Right ventricle myocardium superior (tissue), 1 donor: ENCODE measurements around the gene WNT9A. TPM values are rescaled to one million over a fixed set of nuclear protein-coding genes. Genes with fewer than 3 reads are reported as not detected.
"Not testable (repeated sequence)": the region's sequence is repeated elsewhere in the genome, so short reads cannot be mapped to it uniquely, and the experiment has no call there.

ENCODE experiments used
- ATAC-seq: fragments of 200-7000 bp; cut with Tn5 transposase; one replicate; pipeline ENCODE4 v1.9.1; 2020; ENCODE audit warnings: mild to moderate bottlenecking; ENCODE audit not compliant: poor library complexity
- DNase-seq: peaks from one replicate; pipeline ENCODE4 v3.0.0-alpha.2; 2020
- intact Hi-C: fragments of 100-400 bp; cut with DNase I; formaldehyde crosslinking; loops from one replicate; pipeline ENCODE4 v1.11.2; 2022
- long read RNA-seq: library from polyadenylated mRNA; unstranded; transcript quantifications from one replicate; pipeline ENCODE4 v2.0.0, GENCODE V29; 2021
- total RNA-seq: library from RNA; stranded (reverse); fragmentation: NEBNext Ultra II Directional; extraction: Animal tissue kit (Norgen Biotek cat#: 25700); gene quantifications from one replicate; pipeline ENCODE4 v1.2.1, GENCODE V29; 2021
- donor health status: DM: no; HTN: yes; CAD: no; lungs with severe emphysema.

Gene WNT9A
- 0.59 TPM for total RNA-seq
- long read RNA-seq, partial matches to known transcripts = 0 of 1 reads
- long read RNA-seq, other reads (novel, unspliced or antisense) = 1 of 1 reads

- ATAC-seq = peak; percentile 60
- peak; percentile 67 for DNase-seq
- intact Hi-C loops = loop anchor here (2.0 to 5.0 kb wide), 2 partner anchors 185 to 466 kb away; no protein-coding TSS in a partner anchor
Observed at GRCh38 chr1:227947676-227948492, at the start of gene WNT9A. WNT9A (minus strand) TSS chr1:227947932; CDS start chr1:227947887, 45 bp downstream.

GRCh38 chr1:227996187-227996950, 48.6 kb upstream of the WNT9A start:
- intact Hi-C loops = no loop called here
- no peak for DNase-seq
- no peak for ATAC-seq

- DNase-seq = no peak
- no peak for ATAC-seq
- intact Hi-C loops = no loop called here
Observed at GRCh38 chr1:227994632-227995300, 47.0 kb upstream of the WNT9A start.

- DNase-seq = no peak
- ATAC-seq = no peak
- intact Hi-C loops = no loop called here
Observed at GRCh38 chr1:227987181-227987580, 39.4 kb upstream of the WNT9A start.

GRCh38 chr1:227975583-227976283, 28.0 kb upstream of the WNT9A start:
- ATAC-seq, intact Hi-C loops, DNase-seq: not testable (repeated sequence)

- intact Hi-C loops, DNase-seq, ATAC-seq: not testable (repeated sequence)
Observed at GRCh38 chr1:227973724-227974288, 26.1 kb upstream of the WNT9A start.

GRCh38 chr1:227972843-227973374, 25.2 kb upstream of the WNT9A start:
- DNase-seq = peak; percentile 66
- ATAC-seq, intact Hi-C loops: not testable (repeated sequence)

GRCh38 chr1:227972283-227972679, 24.5 kb upstream of the WNT9A start:
- intact Hi-C loops, DNase-seq, ATAC-seq: not testable (repeated sequence)

GRCh38 chr1:227971643-227972282, 24.0 kb upstream of the WNT9A start:
- intact Hi-C loops, ATAC-seq, DNase-seq: not testable (repeated sequence)

- DNase-seq, intact Hi-C loops, ATAC-seq: not testable (repeated sequence)
Observed at GRCh38 chr1:227971216-227971615, 23.5 kb upstream of the WNT9A start.

- intact Hi-C loops, ATAC-seq, DNase-seq: not testable (repeated sequence)
Observed at GRCh38 chr1:227970076-227970995, 22.6 kb upstream of the WNT9A start.

GRCh38 chr1:227967815-227968214, 20.1 kb upstream of the WNT9A start:
- ATAC-seq, DNase-seq, intact Hi-C loops: not testable (repeated sequence)

- intact Hi-C loops, DNase-seq, ATAC-seq: not testable (repeated sequence)
Observed at GRCh38 chr1:227966733-227967132, 19.0 kb upstream of the WNT9A start.

- intact Hi-C loops = no loop called here
- DNase-seq (no peak), ATAC-seq (no peak)
Observed at GRCh38 chr1:227961651-227962466, 14.1 kb upstream of the WNT9A start.

- intact Hi-C loops = no loop called here
- no peak for ATAC-seq
- DNase-seq = no peak
Observed at GRCh38 chr1:227959325-227959860, 11.7 kb upstream of the WNT9A start.
